ENCODE measurements around the gene PCBD2. TPM values are rescaled to one million over a fixed set of nuclear protein-coding genes. Genes with fewer than 3 reads are reported as not detected.
"Not testable (repeated sequence)": the region's sequence is repeated elsewhere in the genome, so short reads cannot be mapped to it uniquely, and the experiment has no call there.

PCBD2 gene
- total RNA-seq = 4.6 TPM in 2 replicates

DNA sequence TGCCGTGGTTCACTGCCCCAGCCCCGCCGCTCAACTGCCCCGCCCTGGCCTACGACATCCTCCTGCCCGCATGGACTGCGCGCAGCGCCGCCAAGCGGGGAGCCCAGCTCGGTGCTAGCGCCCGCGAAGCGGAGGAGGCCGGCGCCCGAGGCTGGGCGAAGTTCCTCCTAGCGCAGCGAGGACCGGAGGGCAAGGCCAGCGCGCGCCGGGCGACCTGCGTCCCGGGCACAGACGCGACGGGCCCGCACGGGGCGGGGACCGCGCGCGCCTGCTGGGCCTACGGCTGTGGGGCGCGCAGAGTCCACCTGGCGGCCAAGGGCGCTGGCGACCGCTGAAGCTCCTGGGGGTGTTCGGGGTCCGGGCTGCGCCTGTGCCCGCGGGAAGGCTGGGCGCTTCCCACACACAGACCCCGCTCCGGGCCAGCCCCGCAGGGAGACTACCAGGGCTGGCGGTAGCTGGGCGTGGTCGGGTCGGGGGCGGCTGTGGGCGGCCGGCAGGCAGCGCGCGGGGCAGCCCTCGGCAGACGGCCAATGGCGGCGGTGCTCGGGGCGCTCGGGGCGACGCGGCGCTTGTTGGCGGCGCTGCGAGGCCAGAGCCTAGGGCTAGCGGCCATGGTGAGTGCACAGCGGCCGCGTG is at the start of gene PCBD2:
PCBD2 (plus strand) TSS at position 522 of the 636 bp plus-strand sequence; CDS start at position 531, 9 bp downstream.
- peak; percentile 74 for DNase-seq (ENCODE audit: low read depth, low spot score)

DNA sequence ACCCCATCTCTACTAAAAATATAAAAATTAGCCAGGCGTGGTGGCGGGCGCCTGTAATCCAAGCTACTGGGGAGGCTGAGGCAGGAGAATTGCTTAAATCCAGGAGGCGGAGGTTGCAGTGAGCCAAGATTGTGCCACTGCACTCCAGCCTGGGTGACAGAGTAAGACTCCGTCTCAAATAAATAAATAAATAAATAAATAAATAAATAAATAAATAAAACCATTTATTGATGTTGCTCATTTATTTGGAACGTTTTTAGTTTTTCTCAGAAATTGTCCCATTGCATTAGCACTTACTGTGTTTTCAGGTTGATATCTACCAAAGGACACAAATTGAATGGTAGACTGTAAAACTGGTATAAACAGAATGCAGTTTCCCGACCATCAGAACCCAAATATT is 48.5 kb upstream of the PCBD2 start:
- not testable (repeated sequence) for DNase-seq (ENCODE audit: low read depth, low spot score)

DNA sequence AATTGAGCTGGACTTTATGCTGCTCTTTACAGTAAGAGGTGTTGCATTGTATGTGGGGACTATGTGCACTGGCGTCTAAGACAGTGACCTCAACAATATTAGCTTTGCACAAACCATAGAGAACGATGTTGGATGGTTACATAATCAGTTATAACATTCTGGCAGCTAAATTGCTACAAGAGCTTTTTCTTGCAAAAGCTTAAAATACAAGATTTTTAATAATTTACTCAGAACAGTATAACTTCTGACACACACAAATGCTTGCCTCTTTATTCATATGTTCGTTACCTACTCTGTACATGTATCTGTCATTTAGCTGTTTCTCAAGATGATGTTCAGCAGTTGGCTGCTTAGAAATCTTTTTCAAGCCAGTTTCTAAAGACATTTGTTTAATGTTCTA is 47.5 kb upstream of the PCBD2 start:
- DNase-seq (ENCODE audit: low read depth, low spot score) = no peak

DNA sequence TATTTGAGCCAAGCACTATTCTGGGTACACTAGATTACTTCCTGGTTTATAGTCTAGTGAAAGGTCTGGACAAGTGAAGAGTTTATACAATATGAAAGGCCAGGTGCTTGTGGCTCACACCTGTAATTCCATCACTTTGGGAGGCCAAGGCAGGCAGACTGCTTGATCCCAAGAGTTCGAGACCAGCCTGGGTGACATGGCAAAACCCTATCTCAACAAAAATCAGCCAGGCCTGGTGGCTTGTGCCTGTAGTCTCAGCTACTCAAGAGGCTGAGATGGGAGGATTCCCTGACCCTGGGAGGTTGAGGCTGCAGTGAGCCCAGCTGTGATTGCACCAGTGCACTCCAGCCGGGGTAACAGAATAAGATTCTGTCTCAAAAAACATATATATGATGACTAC is 40.2 kb upstream of the PCBD2 start:
- no peak for DNase-seq (ENCODE audit: low read depth, low spot score)

DNA sequence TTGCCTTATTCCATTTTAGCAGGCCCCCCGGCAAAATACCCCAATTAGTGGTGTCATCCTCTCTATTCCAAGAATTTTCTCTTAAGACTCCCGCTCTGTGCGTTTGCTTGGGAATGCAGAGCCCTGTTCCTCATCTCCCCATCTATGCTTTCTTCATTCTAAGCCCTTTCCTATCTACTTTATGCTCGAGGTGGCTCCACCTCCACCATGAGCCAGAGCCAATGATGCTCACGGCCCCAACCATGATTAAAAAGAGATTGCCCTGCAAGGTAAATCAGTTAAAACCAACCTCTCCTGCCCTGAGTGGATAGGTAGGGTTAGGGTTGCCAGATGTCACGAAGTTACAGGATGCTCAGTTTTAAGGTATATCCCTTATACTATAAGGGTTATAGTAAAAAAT is 31.4 kb upstream of the PCBD2 start:
- DNase-seq (ENCODE audit: low read depth, low spot score) = no peak

DNA sequence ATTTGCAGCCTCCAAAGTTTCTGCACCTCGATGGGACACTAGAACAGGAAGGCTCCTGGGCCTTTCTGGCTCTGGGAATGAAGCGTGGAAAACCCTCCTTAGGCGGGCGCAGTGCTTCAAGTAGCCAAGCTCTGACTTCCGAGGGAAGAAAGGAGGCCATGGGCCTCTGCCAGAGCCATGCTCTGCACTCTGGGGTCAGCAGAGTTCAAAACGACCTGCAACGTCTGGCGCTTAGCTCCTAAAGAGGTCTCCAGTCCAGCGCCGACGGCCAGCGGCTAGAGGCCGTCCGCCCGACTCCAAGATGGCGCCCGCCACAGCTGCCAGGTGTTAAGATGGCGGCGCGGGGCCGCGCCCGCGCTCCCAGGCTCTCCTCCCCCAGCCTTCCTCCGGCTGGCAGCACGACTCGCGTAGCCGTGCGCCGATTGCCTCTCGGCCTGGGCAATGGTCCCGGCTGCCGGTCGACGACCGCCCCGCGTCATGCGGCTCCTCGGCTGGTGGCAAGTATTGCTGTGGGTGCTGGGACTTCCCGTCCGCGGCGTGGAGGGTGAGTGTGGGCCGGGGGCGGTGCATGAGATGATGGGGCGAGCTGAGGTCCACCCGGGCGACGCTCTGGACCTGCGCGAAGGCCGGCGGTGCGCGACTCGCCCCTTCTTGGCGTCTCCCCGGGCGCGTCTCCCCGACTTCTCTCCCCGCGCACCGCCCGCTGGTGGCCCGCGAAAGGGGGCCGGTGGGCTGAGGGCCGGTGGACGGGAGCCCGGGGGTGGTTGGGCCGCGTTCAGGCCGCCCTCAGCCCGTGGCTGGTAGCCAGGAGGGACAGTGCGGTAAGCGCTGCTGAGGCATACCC is 30.7 kb upstream of the PCBD2 start, which contains the start of gene TXNDC15:
TXNDC15 (plus strand) TSS at position 385 of the 844 bp plus-strand sequence; CDS start at position 442, 57 bp downstream.
- peak; percentile 61 for DNase-seq (ENCODE audit: low read depth, low spot score)

DNA sequence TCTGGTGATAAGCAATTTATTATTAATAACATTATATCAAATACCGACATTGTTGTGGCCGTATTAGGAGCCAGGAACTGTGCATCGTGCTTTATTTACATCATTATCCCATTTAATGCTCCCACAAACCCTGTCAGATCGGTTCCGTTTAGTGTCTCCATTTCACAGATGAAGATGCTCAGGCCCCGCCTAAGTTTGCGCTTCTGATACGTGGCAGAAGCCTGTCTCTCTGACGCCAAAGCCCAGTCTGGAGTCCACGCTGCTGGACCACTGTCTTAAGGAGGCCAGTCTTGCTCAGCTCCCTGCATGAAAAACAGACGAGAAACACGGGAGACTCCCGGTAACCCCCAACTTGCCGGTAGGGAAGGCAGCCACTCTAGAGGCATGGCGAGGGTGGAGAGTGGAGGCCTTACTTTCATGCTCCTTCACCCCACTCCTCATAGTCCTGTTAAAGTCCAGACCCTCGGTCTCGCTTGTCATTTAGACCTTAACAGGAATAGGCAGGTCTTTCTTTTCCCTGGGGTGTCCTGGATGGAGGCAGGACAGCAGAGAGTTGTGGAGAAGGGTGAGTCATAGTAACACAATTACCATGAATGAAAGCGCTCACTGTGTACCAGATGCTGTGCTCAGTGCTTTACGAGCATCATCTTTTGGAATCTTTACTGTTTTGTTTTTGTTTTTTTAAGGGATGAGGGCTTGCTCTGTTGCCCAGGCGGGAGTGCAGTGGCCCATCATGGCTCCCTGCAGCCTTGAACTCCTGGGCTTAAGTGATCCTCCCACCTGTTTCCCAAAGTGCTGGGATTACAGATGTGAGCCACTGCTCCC is 29.9 kb upstream of the PCBD2 start:
- DNase-seq (ENCODE audit: low read depth, low spot score) = peak; percentile 32

DNA sequence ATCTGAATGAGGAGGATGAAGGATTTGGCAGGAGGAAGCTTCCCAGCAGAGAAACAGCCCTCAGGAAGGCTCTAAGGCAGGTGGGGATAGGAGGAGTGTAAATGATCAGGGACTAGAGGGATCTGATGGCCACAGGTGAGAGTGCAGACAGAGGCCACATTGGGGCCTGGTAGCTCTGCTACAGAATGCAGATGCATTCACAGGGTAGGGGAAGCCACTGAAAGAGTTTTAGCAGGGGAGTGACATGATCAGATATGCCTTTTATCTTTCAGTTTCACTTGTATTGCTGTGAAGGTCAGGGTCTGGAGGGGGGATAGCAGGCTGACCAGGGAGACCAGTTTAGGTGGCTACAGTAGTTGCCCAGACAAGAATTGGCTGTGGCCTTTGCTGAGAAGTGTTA is 27.8 kb upstream of the PCBD2 start:
- DNase-seq (ENCODE audit: low read depth, low spot score) = no peak

DNA sequence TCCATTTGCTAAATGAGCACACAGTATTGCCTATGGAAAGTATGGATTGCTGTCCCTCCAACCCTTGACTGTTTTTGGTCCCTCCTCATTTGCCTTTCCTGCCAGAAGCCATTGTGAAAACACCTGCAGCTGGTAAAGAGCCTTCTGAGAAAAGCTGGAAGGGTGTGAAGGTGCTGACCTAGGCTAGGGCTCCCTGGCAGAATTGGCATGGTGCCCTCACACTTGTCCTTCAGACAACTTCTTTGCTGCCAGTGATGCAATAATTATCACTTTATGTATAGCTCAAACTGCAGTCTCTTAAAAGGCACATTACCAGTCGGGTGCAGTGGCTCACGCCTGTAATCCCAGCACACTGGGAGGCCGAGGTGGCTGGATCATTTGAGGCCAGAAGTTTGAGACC is 26.5 kb upstream of the PCBD2 start:
- DNase-seq (ENCODE audit: low read depth, low spot score) = no peak

DNA sequence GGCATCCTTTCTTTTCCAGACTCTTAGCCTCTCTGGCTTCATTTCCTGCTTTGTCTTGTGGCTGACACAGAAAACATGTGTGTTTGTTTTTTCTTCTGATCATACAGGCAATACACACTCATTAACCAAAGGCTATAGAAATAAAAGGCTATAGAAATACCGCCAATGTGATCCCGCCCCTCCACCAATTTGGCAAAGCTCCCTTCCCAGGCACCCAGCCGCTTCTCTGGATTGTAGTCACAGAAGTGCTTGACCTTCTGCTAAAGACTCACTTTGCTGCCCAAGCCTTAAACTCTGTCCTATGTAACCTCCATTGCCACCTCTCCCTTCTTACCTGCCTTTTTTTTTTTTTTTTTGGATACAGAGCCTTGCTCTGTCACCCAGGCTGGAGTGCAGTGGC is 25.5 kb upstream of the PCBD2 start:
- DNase-seq (ENCODE audit: low read depth, low spot score) = no peak

DNA sequence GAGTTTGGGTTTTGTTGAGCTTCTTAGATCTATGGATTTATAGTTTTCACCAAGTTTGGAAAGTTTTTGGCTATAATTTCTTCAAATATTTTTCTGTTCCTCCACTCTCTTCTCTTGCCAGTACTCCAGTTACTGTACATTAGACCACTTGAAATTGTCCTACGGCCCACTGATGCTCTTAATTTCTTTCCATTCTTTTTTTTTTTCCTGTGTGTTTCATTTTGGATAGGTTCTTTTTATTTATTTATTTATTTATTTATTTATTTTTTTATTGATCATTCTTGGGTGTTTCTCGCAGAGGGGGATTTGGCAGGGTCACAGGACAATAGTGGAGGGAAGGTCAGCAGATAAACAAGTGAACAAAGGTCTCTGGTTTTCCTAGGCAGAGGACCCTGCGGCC is 24.0 kb upstream of the PCBD2 start:
- not testable (repeated sequence) for DNase-seq (ENCODE audit: low read depth, low spot score)

DNA sequence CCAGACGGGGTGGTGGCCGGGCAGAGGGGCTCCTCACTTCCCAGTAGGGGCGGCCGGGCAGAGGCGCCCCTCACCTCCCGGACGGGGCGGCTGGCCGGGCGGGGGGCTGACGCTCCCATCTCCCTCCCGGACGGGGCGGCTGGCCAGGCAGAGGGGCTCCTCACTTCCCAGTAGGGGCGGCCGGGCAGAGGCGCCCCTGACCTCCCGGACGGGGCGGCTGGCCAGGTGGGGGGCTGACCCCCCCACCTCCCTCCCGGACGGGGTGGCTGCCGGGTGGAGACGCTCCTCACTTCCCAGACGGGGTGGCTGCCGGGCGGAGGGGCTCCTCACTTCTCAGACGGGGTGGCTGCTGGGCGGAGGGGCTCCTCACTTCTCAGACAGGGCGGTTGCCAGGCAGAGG is 23.2 kb upstream of the PCBD2 start:
- DNase-seq (ENCODE audit: low read depth, low spot score) = not testable (repeated sequence)

DNA sequence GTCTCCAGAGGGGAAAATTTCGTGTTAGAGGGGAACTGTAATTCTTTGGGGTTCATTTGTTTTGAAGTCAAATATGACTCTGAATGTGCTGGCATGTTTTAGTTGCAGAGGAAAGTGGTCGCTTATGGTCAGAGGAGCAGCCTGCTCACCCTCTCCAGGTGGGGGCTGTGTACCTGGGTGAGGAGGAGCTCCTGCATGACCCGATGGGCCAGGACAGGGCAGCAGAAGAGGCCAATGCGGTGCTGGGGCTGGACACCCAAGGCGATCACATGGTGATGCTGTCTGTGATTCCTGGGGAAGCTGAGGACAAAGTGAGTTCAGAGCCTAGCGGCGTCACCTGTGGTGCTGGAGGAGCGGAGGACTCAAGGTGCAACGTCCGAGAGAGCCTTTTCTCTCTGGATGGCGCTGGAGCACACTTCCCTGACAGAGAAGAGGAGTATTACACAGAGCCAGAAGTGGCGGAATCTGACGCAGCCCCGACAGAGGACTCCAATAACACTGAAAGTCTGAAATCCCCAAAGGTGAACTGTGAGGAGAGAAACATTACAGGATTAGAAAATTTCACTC is 17.3 kb upstream of the PCBD2 start:
- DNase-seq (ENCODE audit: low read depth, low spot score) = no peak

DNA sequence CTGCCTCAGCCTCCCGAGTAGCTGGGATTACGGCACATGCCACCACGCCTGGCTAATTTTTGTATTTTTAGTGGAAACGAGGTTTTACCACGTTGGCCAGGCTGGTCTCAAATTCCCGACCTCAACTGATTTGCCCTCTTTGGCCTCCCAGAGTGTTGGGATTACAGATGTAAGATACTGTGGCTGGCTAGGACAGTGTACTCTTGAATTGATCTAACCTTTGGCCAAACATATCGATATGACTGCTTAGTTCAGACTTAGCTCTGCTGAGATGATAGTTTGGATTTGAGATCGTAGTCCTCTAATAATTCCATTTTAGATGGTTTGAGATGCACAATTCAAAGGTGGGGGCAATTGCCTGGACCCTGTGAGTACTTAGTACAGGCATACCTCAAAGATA is 15.6 kb upstream of the PCBD2 start:
- no peak for DNase-seq (ENCODE audit: low read depth, low spot score)

DNA sequence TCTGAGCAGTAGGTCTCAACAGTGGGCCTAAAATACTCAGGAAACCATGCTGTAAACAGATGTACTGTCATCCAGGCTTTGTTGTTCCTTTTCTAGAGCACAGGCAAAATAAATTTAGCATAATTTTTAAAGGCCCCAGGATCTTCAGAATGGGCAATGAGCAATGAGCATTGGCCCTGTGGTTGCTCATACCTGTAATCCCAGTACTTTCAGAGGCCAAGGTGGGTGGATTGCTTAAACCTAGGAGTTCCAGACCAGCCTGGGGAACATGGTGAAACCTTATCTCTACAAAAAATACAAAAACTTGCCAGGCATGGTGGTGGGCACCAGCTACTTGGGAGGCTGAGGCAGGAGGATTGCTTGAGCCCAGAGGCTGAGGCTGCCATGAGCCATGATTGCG is 13.5 kb upstream of the PCBD2 start:
- no peak for DNase-seq (ENCODE audit: low read depth, low spot score)

DNA sequence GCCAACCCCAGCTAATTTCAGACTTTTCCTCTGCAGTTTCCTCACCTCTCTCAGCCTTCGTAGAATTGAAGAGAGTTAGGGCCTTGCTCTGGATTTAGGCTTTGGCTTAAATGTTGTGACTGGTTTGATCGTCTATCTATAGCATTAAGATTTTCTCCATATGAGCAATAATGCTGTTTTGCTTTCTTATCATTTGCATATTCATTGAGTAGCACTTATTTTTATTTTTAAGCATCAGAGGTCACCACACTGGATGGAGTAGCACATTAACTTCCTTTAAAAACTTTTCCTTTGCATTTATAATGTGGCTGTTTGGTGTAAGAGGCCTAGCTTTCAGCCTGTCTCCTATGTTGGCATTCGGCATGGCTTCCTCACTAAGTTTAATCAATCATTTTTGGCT is 12.6 kb upstream of the PCBD2 start:
- DNase-seq (ENCODE audit: low read depth, low spot score) = no peak

DNA sequence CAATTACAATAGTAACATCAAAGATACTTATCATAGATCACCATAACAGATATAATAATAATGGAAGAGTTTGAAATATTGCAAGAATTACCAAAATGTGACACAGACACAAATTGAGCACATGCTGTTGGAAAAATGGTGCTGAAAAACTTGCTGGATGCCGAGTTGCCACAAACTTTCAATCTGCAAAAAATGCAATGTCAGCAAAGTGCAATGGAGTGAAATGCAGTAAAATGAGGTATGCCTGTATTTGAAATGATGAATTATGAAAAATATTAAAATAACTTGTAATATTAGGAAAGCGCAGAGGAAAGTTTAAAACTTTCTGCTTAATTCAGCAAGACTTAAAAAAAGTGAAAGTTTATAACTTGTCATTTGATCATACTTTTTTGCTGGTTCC is 12.0 kb upstream of the PCBD2 start:
- DNase-seq (ENCODE audit: low read depth, low spot score) = no peak

DNA sequence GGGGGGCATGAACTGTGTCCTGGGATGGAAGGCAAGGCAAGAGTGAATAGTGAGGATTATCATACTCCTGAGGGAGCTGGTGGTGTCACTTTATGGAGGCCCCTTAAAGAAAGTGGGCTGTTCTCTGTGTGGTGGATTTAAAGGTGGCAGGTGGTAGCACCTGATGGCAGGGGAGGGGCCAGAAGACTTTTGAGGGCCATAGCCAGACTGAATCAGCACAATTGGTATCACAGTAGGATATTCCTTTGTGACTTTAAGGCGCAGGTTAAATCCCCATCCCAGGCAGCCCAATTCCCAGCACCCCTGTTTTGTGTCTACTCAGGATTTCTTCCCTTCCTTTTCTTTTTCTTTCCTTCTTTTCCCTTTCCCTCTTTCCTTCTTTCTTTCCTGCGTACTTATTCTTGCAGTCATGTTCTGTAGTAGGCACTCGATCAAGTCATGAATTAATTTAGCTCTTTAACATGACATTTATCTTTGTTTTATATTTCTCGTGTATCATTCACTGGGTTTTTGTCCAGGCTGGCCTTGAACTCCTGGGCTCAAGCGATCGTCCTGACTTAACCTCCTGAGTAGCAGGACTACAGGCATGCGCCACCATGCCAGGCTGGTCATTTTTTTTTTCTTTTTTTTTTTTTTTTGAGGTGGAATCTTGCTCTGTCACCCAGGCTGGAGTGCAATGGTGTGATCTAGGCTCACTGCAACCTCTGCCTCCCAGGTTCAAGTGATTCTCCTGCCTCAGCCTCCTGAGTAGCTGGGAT is 11.0 kb upstream of the PCBD2 start:
- DNase-seq (ENCODE audit: low read depth, low spot score) = no peak

DNA sequence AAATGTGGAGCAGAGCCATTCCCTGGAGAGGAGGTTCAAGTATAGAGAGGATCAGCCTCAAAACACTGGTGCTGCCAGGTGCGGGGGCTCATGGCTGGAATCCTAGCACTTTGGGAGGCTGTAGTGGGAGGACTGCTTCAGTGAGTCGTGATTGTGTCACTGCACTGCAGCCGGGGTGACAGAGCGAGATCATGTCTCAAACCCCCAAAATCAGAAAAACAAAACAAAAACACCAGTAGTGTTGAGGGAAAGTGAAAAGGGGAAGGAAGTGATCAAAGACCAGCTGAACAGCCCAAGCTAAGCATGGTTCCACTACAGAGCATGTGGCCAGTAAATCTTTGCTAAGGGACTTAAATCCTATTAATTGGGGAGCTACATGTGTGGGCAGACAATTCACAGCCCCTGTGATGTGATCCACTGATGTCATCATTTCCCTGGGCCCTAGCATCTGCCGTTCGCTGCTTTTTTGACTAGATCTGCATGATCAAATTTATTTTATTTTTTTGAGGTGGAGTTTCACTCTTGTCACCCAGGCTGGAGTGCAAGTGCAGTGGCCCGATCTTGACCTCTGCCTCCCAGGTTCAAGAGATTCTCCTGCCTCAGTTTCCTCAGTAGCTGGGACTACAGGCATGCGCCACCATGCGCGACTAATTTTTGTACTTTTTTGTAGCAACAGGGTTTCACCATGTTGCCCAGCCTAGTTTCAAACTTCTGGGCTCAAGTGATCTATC is 2.7 kb upstream of the PCBD2 start:
- DNase-seq (ENCODE audit: low read depth, low spot score) = no peak
